ENCODE results near the gene RPL10. TPM values are rescaled to one million over a fixed set of nuclear protein-coding genes. Genes with fewer than 3 reads are reported as not detected.

The RPL10 gene
- total RNA-seq, 1 donor from 2014 or later = 3,042 TPM

GRCh38 chrX:154358011-154358410 lies 40.2 kb upstream of the RPL10 start:
- no peaks in the 10 kb centered on the region for H3K27me3 Mint-ChIP-seq
- H3K36me3 Mint-ChIP-seq = peaks cover 4% of the 10 kb centered on the region

GRCh38 chrX:154358829-154359228 lies 39.3 kb upstream of the RPL10 start:
- no peak for DNase-seq (ENCODE audit: extremely low spot score, unreplicated experiment)
- Mint-ChIP-seq H3K27ac (peak overlapping the region; percentile 68), H3K9me3 (no peaks in the 10 kb centered on the region), H3K36me3 (peaks cover 4% of the 10 kb centered on the region), H3K4me3 (no peak overlapping the region), H3K27me3 (no peaks in the 10 kb centered on the region), H3K4me1 (ENCODE audit: unreplicated experiment) (no peaks in the 10 kb centered on the region)
- TF ChIP-seq CTCF (conservative IDR thresholded peaks at IDR 0.05) = no peak

More at GRCh38 chrX:154358011-154358410, 40.2 kb upstream of the RPL10 start:
- no peak for DNase-seq (ENCODE audit: extremely low spot score, unreplicated experiment)
- no peak for TF ChIP-seq CTCF (conservative IDR thresholded peaks at IDR 0.05)
- no peaks in the 10 kb centered on the region for H3K4me1 Mint-ChIP-seq (ENCODE audit: unreplicated experiment)
- H3K9me3 Mint-ChIP-seq = no peaks in the 10 kb centered on the region
- H3K4me3 Mint-ChIP-seq = no peak overlapping the region
- peak overlapping the region; percentile 68 for H3K27ac Mint-ChIP-seq

GRCh38 chrX:154359362-154360154 lies 38.6 kb upstream of the RPL10 start:
- no peak overlapping the region for H3K4me3 Mint-ChIP-seq
- H3K27me3 Mint-ChIP-seq = no peaks in the 10 kb centered on the region
- no peaks in the 10 kb centered on the region for H3K9me3 Mint-ChIP-seq
- H3K4me1 Mint-ChIP-seq (ENCODE audit: unreplicated experiment) = no peaks in the 10 kb centered on the region
- no peak overlapping the region for H3K27ac Mint-ChIP-seq
- peaks cover 4% of the 10 kb centered on the region for H3K36me3 Mint-ChIP-seq
- no peak for TF ChIP-seq CTCF (conservative IDR thresholded peaks at IDR 0.05)
- DNase-seq (ENCODE audit: extremely low spot score, unreplicated experiment) = no peak

- no peaks in the 10 kb centered on the region for H3K9me3 Mint-ChIP-seq
- no peaks in the 10 kb centered on the region for H3K27me3 Mint-ChIP-seq
- no peak for TF ChIP-seq CTCF (conservative IDR thresholded peaks at IDR 0.05)
- H3K4me1 Mint-ChIP-seq (ENCODE audit: unreplicated experiment) = no peaks in the 10 kb centered on the region
- no peak for DNase-seq (ENCODE audit: extremely low spot score, unreplicated experiment)
- H3K27ac Mint-ChIP-seq = no peak overlapping the region
- H3K36me3 Mint-ChIP-seq = peaks cover 4% of the 10 kb centered on the region
- H3K4me3 Mint-ChIP-seq = no peak overlapping the region
These were observed 37.9 kb upstream of the RPL10 start for GRCh38 chrX:154360155-154360713.

GRCh38 chrX:154362085-154362742 lies 36.0 kb upstream of the RPL10 start:
- no peak for DNase-seq (ENCODE audit: extremely low spot score, unreplicated experiment)
- Mint-ChIP-seq H3K36me3 (peaks cover 4% of the 10 kb centered on the region), H3K27ac (peak overlapping the region; percentile 85), H3K9me3 (no peaks in the 10 kb centered on the region), H3K4me1 (ENCODE audit: unreplicated experiment) (no peaks in the 10 kb centered on the region), H3K27me3 (no peaks in the 10 kb centered on the region), H3K4me3 (no peak overlapping the region)
- TF ChIP-seq CTCF (conservative IDR thresholded peaks at IDR 0.05) = no peak

All from type B pancreatic cell (in vitro differentiated cells).